ENCODE results near the gene ZBTB17. TPM values are rescaled to one million over a fixed set of nuclear protein-coding genes. Genes with fewer than 3 reads are reported as not detected.

The ZBTB17 gene
- total RNA-seq, 1 experiment from 2014 or later: 41.6 TPM

GRCh38 chr1:16020325-16020724 lies 44.4 kb upstream of the ZBTB17 start:
- Histone ChIP-seq H3K4me3 (ENCODE audit: low read depth in 2 of 2, low read length in 2 of 2) (no peak overlapping the region), H3K27me3 (ENCODE audit: control insufficient read depth, insufficient read depth, low read length) (no peaks in the 10 kb centered on the region), H3K9me3 (ENCODE audit: control insufficient read depth, insufficient read depth, low read depth, low read length) (no peaks in the 10 kb centered on the region), H3K4me1 (ENCODE audit: control insufficient read depth, insufficient read depth, low read length) (peaks cover 17% of the 10 kb centered on the region), H3K27ac (ENCODE audit: low read length) (no peak overlapping the region), H3K36me3 (ENCODE audit: control insufficient read depth, insufficient read depth, low read length) (no peaks in the 10 kb centered on the region)
- DNase-seq (ENCODE audit: low read depth, low spot score) (no peak), ATAC-seq (no peak)
- ChIA-PET POLR2A (no interaction called here), CTCF (no interaction called here)
- intact Hi-C loops (cut with micrococcal nuclease; ENCODE audit: unreplicated experiment): no loop called here
- no TSS peak for BruUV-seq (replicated peaks)
- in situ Hi-C loops (cut with HindIII; ENCODE audit: low pct_unique_long_range_greater_than_20kb, low sequenced_read_pairs): no loop called here
- TF ChIP-seq POLR2AphosphoS5 (IDR thresholded peaks at IDR 0.05; ENCODE audit: low read depth, low read length) (no peak), SIN3A (IDR thresholded peaks at IDR 0.05; ENCODE audit: borderline replicate concordance, insufficient read depth, low read depth, low read length) (no peak), TCF7L2 (IDR thresholded peaks at IDR 0.05; ENCODE audit: low read depth, low read length) (no peak)

- no TSS peak for BruUV-seq (replicated peaks)
- ChIA-PET POLR2A (no interaction called here), CTCF (interaction anchor here (0.6 kb wide), 1 partner anchor 155 kb away, joined by 9 read pairs; no protein-coding TSS in a partner anchor)
- Histone ChIP-seq H3K27me3 (ENCODE audit: control insufficient read depth, insufficient read depth, low read length) (no peaks in the 10 kb centered on the region), H3K36me3 (ENCODE audit: control insufficient read depth, insufficient read depth, low read length) (no peaks in the 10 kb centered on the region), H3K9me3 (ENCODE audit: control insufficient read depth, insufficient read depth, low read depth, low read length) (no peaks in the 10 kb centered on the region), H3K4me3 (ENCODE audit: low read depth in 2 of 2, low read length in 2 of 2) (no peak overlapping the region), H3K27ac (ENCODE audit: low read length) (no peak overlapping the region; the same call in 1 of the 2 replicates), H3K4me1 (ENCODE audit: control insufficient read depth, insufficient read depth, low read length) (peaks cover 23% of the 10 kb centered on the region)
- no peak for DNase-seq (ENCODE audit: low read depth, low spot score)
- in situ Hi-C loops (cut with HindIII; ENCODE audit: low pct_unique_long_range_greater_than_20kb, low sequenced_read_pairs) (no loop called here), intact Hi-C loops (cut with micrococcal nuclease; ENCODE audit: unreplicated experiment) (no loop called here)
- TF ChIP-seq POLR2AphosphoS5 (IDR thresholded peaks at IDR 0.05; ENCODE audit: low read depth, low read length) (no peak), TCF7L2 (IDR thresholded peaks at IDR 0.05; ENCODE audit: low read depth, low read length) (no peak), CTCF (IDR thresholded peaks at IDR 0.05) (no peak), REST (IDR thresholded peaks at IDR 0.05; ENCODE audit: insufficient read depth in 1 of 2, low read depth in 2 of 2, low read length in 1 of 2) (no peak), SIN3A (IDR thresholded peaks at IDR 0.05; ENCODE audit: borderline replicate concordance, insufficient read depth, low read depth, low read length) (no peak)
- no peak for ATAC-seq
These were observed 43.9 kb upstream of the ZBTB17 start for GRCh38 chr1:16019644-16020277.

Measured in Panc1 (cell line).